IMR-90 (cell line): ENCODE measurements around the gene GPRC5C. TPM values are rescaled to one million over a fixed set of nuclear protein-coding genes. Genes with fewer than 3 reads are reported as not detected.

ENCODE experiments used
- ATAC-seq: fragments of 200-7000 bp; cut with Tn5 transposase; 2 replicates; pipeline ENCODE4 v1.9.1; 2020; ENCODE audit warnings: low read depth, mild to moderate bottlenecking, moderate library complexity
- BruUV-seq: library from RNA; stranded (reverse); fragments of 400-500 nt; replicated peaks from 2 replicates; lab custom pipeline; 2021; lab: Mats Ljungman, UMichigan
- CTCF ChIA-PET: fragments of 300-600 bp; formaldehyde crosslinking; extraction: SDS; loops from one replicate; lab custom pipeline; 2021; ENCODE audit warnings: antibody characterized with exemption; lab: Yijun Ruan, JAX
- POLR2A ChIA-PET: fragments of 300-600 bp; sonication (Branson Sonifier 250); formaldehyde crosslinking; loops from one replicate; lab custom pipeline; 2022; ENCODE audit warnings: antibody characterized with exemption; ENCODE audit not compliant: unreplicated experiment; lab: Charles Lee
- DNase-seq: peaks from one replicate; pipeline ENCODE4 v3.0.0; 2013
- H2AFZ ChIP-seq: replicated peaks from 2 replicates; pipeline ENCODE3; 2013; ENCODE audit warnings: low read length, mild to moderate bottlenecking; ENCODE audit not compliant: poor library complexity
- H2AK5ac ChIP-seq: 2 replicates; pipeline ENCODE4 v1.6.1; 2013; ENCODE audit warnings: low read depth, low read length, inconsistent platforms
- H2AK9ac ChIP-seq: replicated peaks from 2 replicates; pipeline ENCODE3; 2013; ENCODE audit warnings: mild to moderate bottlenecking, low read depth, low read length, moderate library complexity; ENCODE audit not compliant: poor library complexity
- H2BK120ac ChIP-seq: 2 replicates; pipeline ENCODE4 v1.6.1; 2013; ENCODE audit warnings: low read depth, low read length, inconsistent platforms
- H2BK15ac ChIP-seq: 3 replicates; pipeline ENCODE4 v1.6.1; 2013; ENCODE audit warnings: low read depth, low read length, inconsistent platforms
- H2BK20ac ChIP-seq: 2 replicates; pipeline ENCODE4 v1.6.1; 2013; ENCODE audit warnings: low read depth, mild to moderate bottlenecking, inconsistent platforms, low read length, moderate library complexity
- H2BK5ac ChIP-seq: 2 replicates; pipeline ENCODE4 v1.6.1; 2013; ENCODE audit warnings: mild to moderate bottlenecking, low read depth, low read length, inconsistent platforms; ENCODE audit not compliant: poor library complexity, severe bottlenecking
- H3K14ac ChIP-seq: replicated peaks from 2 replicates; pipeline ENCODE4 v1.6.1; 2013; ENCODE audit warnings: low read depth, low read length, inconsistent platforms
- H3K18ac ChIP-seq: 2 replicates; pipeline ENCODE4 v1.6.1; 2013; ENCODE audit warnings: low read depth, low read length, control low read depth
- H3K23ac ChIP-seq: 2 replicates; pipeline ENCODE4 v1.6.1; 2013; ENCODE audit warnings: low read depth, low read length, inconsistent platforms
- H3K27ac ChIP-seq: 2 replicates; pipeline ENCODE4 v1.5.1; 2013; ENCODE audit warnings: mild to moderate bottlenecking, control low read depth, low read length; ENCODE audit not compliant: insufficient read depth
- H3K27me3 ChIP-seq: 2 replicates; pipeline ENCODE4 v1.6.1; 2013; ENCODE audit warnings: low read length; ENCODE audit not compliant: control insufficient read depth, insufficient read depth
- H3K36me3 ChIP-seq: 2 replicates; pipeline ENCODE4 v1.6.1; 2013; ENCODE audit warnings: low read length, mixed read lengths; ENCODE audit not compliant: control insufficient read depth, insufficient read depth
- H3K4ac ChIP-seq: 2 replicates; pipeline ENCODE4 v1.6.1; 2013; ENCODE audit warnings: low read depth, low read length, inconsistent platforms
- H3K4me1 ChIP-seq: 2 replicates; pipeline ENCODE4 v1.6.1; 2013; ENCODE audit warnings: low read length, mixed read lengths; ENCODE audit not compliant: control insufficient read depth, insufficient read depth
- H3K4me2 ChIP-seq: 2 replicates; pipeline ENCODE4 v1.6.1; 2013; ENCODE audit warnings: low read depth, mild to moderate bottlenecking, control low read depth, low read length, moderate library complexity
- H3K4me3 ChIP-seq: 2 replicates; pipeline ENCODE4 v1.5.1; 2013; ENCODE audit warnings: low read depth, mild to moderate bottlenecking, control low read depth, low read length, moderate library complexity; ENCODE audit not compliant: insufficient read depth
- H3K56ac ChIP-seq: 2 replicates; pipeline ENCODE4 v1.6.1; 2013; ENCODE audit warnings: low read length, inconsistent platforms; ENCODE audit not compliant: insufficient read depth; ENCODE audit errors: extremely low read depth
- H3K79me1 ChIP-seq, 2 experiments: 2 replicates each; pipeline ENCODE4 v1.6.1; 2013; ENCODE audit warnings: low read length in 2 of 2, inconsistent platforms in 1 of 2, low read depth in 1 of 2
- H3K9ac ChIP-seq: 2 replicates; pipeline ENCODE4 v1.6.1; 2013; ENCODE audit warnings: low read depth, low read length, control low read depth
- H3K9me1 ChIP-seq: 2 replicates; pipeline ENCODE4 v1.6.1; 2013; ENCODE audit warnings: low read length, inconsistent platforms; ENCODE audit not compliant: insufficient read depth
- H3K9me3 ChIP-seq: 2 replicates; pipeline ENCODE4 v1.6.1; 2013; ENCODE audit warnings: low read length; ENCODE audit not compliant: control insufficient read depth, insufficient read depth
- H4K20me1 ChIP-seq: 2 replicates; pipeline ENCODE4 v1.6.1; 2013; ENCODE audit warnings: low read length, inconsistent platforms; ENCODE audit not compliant: insufficient read depth
- H4K5ac ChIP-seq: 2 replicates; pipeline ENCODE4 v1.6.1; 2013; ENCODE audit warnings: mild to moderate bottlenecking, low read depth, low read length, control low read depth
- H4K8ac ChIP-seq, 2 experiments: 2 replicates each; pipeline ENCODE4 v1.6.1; 2013; ENCODE audit warnings: low read depth in 2 of 2, low read length in 2 of 2, control low read depth in 1 of 2, inconsistent platforms in 1 of 2
- H4K91ac ChIP-seq: 2 replicates; pipeline ENCODE4 v1.6.1; 2013; ENCODE audit warnings: low read depth, low read length, inconsistent platforms; ENCODE audit not compliant: insufficient read depth
- CHD1 ChIP-seq: IDR thresholded peaks from 2 replicates; pipeline ENCODE4 v1.6.1; 2012; ENCODE audit warnings: low read depth, low read length, improper control_type of control experiment
- MAZ ChIP-seq: IDR thresholded peaks from 2 replicates; pipeline ENCODE4 v1.6.1; 2012; ENCODE audit warnings: low read depth, mild to moderate bottlenecking, low read length, improper control_type of control experiment, moderate library complexity, borderline replicate concordance
- RCOR1 ChIP-seq: IDR thresholded peaks from 2 replicates; pipeline ENCODE4 v1.6.1; 2012; ENCODE audit warnings: mild to moderate bottlenecking, low read length, improper control_type of control experiment; ENCODE audit not compliant: insufficient replicate concordance
- RFX5 ChIP-seq: IDR thresholded peaks from 2 replicates; pipeline ENCODE4 v1.8.0; 2012; ENCODE audit warnings: low read depth, mild to moderate bottlenecking, low read length, moderate library complexity
- SMC3 ChIP-seq: fragments of 150-350 bp; IDR thresholded peaks from 2 replicates; pipeline ENCODE4 v1.6.1; 2016; ENCODE audit warnings: low read depth, mild to moderate bottlenecking, antibody characterized with exemption, low read length, moderate library complexity
- WGBS, 2 experiments: methylation state at CpG; one replicate each; pipeline versions ENCODE4 v1.1.5 to v1.1.7; 2013; ENCODE audit warnings: missing lambda C conversion rate in 2 of 2; ENCODE audit not compliant: insufficient read length in 1 of 2; ENCODE audit errors: extremely low coverage in 2 of 2; 5-methylcytosine and 5-hydroxymethylcytosine counted together
- dilution Hi-C: fragments of 300-500 bp; cut with HindIII; formaldehyde crosslinking; loops from one replicate; pipeline ENCODE4 v1.14.3; 2018; ENCODE audit warnings: low sequenced_read_pairs; ENCODE audit not compliant: unreplicated experiment
- in situ Hi-C: fragments of 300-500 bp; cut with MboI; formaldehyde crosslinking; loops from 3 replicates; pipeline ENCODE4 v1.14.3; 2019; ENCODE audit warnings: low sequenced_read_pairs, inconsistent platforms, mixed read lengths
- intact Hi-C: fragments of 100-400 bp; cut with micrococcal nuclease; formaldehyde crosslinking; loops from 2 replicates; pipeline ENCODE4 v1.10.0; 2022
- polyA plus RNA-seq, 3 experiments: library from polyadenylated mRNA; depleted of rRNA; stranded (reverse); fragments of >200 nt; gene quantifications; 2 replicates each; pipeline ENCODE4 v1.2.3, GENCODE V29; 2012; ENCODE audit warnings: low replicate concordance in 1 of 3
- total RNA-seq: library from RNA; depleted of rRNA; stranded (reverse); fragments of >200 nt; gene quantifications from 2 replicates; pipeline ENCODE4 v1.2.3, GENCODE V29; 2012

The GPRC5C gene
- total and polyA plus RNA-seq, 2 of the 4 experiments (the other 2 are of a cell fraction) = not detected

- Histone ChIP-seq H3K27ac (no peak overlapping the region), H3K9me3 (peaks cover 15% of the 10 kb centered on the region), H3K18ac (no peak overlapping the region), H2AK5ac (no peak overlapping the region), H3K56ac (no peak overlapping the region), H3K9me1 (no peaks in the 10 kb centered on the region), H2BK120ac (no peak overlapping the region), H3K14ac (no peak overlapping the region), H2AK9ac (no peak overlapping the region), H3K4me2 (no peak overlapping the region), H3K4me3 (no peak overlapping the region), H2BK15ac (no peak overlapping the region), H3K4me1 (no peaks in the 10 kb centered on the region), H3K4ac (no peak overlapping the region), H4K20me1 (no peaks in the 10 kb centered on the region), H2AFZ (no peak overlapping the region), H2BK5ac (no peak overlapping the region), H4K91ac (no peak overlapping the region), H3K36me3 (no peaks in the 10 kb centered on the region), H3K79me1 (no peaks in the 10 kb centered on the region), H3K27me3 (no peaks in the 10 kb centered on the region), H3K23ac (no peak overlapping the region), H4K5ac (no peak overlapping the region), H4K8ac (no peak overlapping the region), H3K9ac (no peak overlapping the region), H2BK20ac (no peak overlapping the region)
- intact Hi-C loops = no loop called here
- BruUV-seq = no TSS peak
- no CpG with 5 or more reads among the region's 4 CpGs for WGBS, 2 experiments
- ChIA-PET CTCF (no interaction called here), POLR2A (no interaction called here)
- ATAC-seq (no peak), DNase-seq (no peak)
- dilution Hi-C loops = no loop called here
- in situ Hi-C loops = no loop called here
- no peak for TF ChIP-seq CHD1
- TF ChIP-seq SMC3 = no peak
- TF ChIP-seq MAZ = no peak
- no peak for TF ChIP-seq RFX5
- no peak for TF ChIP-seq RCOR1
Observed at GRCh38 chr17:74477411-74477810, 45.5 kb downstream of the GPRC5C start.
